HCT116 (cell line): ENCODE results near the gene SIRPD. TPM values are rescaled to one million over a fixed set of nuclear protein-coding genes. Genes with fewer than 3 reads are reported as not detected.

Source experiments
- ATAC-seq: fragments of 200-7000 bp; cut with Tn5 transposase; 2 replicates; pipeline ENCODE4 v1.9.1; 2020; ENCODE audit warnings: mild to moderate bottlenecking, moderate library complexity
- BruUV-seq: library from RNA; stranded (reverse); fragments of 400-500 nt; replicated peaks from 2 replicates; lab custom pipeline; 2021; lab: Mats Ljungman, UMichigan
- CTCF ChIA-PET: fragments of 300-600 bp; sonication (Branson Sonifier 250); formaldehyde crosslinking; loops from one replicate; lab custom pipeline; 2021; ENCODE audit warnings: antibody characterized with exemption; lab: Charles Lee
- POLR2A ChIA-PET: fragments of 300-600, 350-600 bp; sonication (Branson Sonifier 250); formaldehyde crosslinking; loops from one replicate; lab custom pipeline; 2021; ENCODE audit warnings: antibody characterized with exemption; lab: Charles Lee
- RAD21 ChIA-PET, 2 experiments: fragments of 300-600 bp; sonication (Branson Sonifier 250); formaldehyde crosslinking; loops; one replicate each; lab custom pipeline; 2023; ENCODE audit warnings: low total read pairs in 2 of 2; ENCODE audit not compliant: uncharacterized antibody in 2 of 2, unreplicated experiment in 2 of 2, low non-redundant PET in 1 of 2; lab: Charles Lee
- DNase-seq: peaks from one replicate; pipeline ENCODE4 v3.0.0-alpha.2; 2010; ENCODE audit warnings: low read depth, low spot score
- H2AFZ ChIP-seq: fragments of 200-600 bp; shearing (Covaris generic), sonication (generic); 2 replicates; pipeline ENCODE4 v1.6.1; 2017; ENCODE audit warnings: low read depth, mixed run types, mixed read lengths, antibody characterized with exemption, low read length; ENCODE audit not compliant: poor library complexity, severe bottlenecking
- H3K27ac ChIP-seq: 2 replicates; pipeline ENCODE4 v1.5.1; 2012; ENCODE audit warnings: low read depth, low read length
- H3K27me3 ChIP-seq: fragments of 200-600 bp; sonication (generic); 2 replicates; pipeline ENCODE4 v1.6.1; 2016; ENCODE audit warnings: mixed run types, low read length, mixed read lengths; ENCODE audit not compliant: insufficient read depth
- H3K36me3 ChIP-seq, 2 experiments: fragments of 200-500 bp in 1 of 2; fragments of 200-600 bp in 1 of 2; sonication (Bioruptor generic) in 1 of 2; sonication (generic) in 1 of 2; 2 replicates each; pipeline versions ENCODE4 v1.5.1 to v1.6.1; 2014 to 2016; ENCODE audit warnings: low read length in 2 of 2, inconsistent platforms in 1 of 2, mixed read lengths in 1 of 2, mixed run types in 1 of 2; ENCODE audit not compliant: insufficient read depth in 2 of 2, control insufficient read depth in 1 of 2
- H3K4me1 ChIP-seq, 2 experiments: fragments of 200-600 bp in 1 of 2; sonication (generic) in 1 of 2; 2 replicates each; pipeline versions ENCODE4 v1.5.1 to v1.6.1; 2012 to 2017; ENCODE audit warnings: low read length in 2 of 2, inconsistent platforms in 1 of 2, mild to moderate bottlenecking in 1 of 2, mixed read lengths in 1 of 2, mixed run types in 1 of 2, moderate library complexity in 1 of 2; ENCODE audit not compliant: insufficient read depth in 2 of 2, control insufficient read depth in 1 of 2
- H3K4me2 ChIP-seq: fragments of 200-600 bp; sonication (generic); 2 replicates; pipeline ENCODE4 v1.6.1; 2017; ENCODE audit warnings: mixed run types, low read length, mixed read lengths
- H3K4me3 ChIP-seq, 2 experiments: fragments of 200-600 bp in 1 of 2; sonication (generic) in 1 of 2; replicated peaks in 1 of 2; 2 replicates each; pipeline ENCODE4 v1.5.1; 2011 to 2016; ENCODE audit warnings: low read length in 2 of 2, control low read depth in 1 of 2, low read depth in 1 of 2, mild to moderate bottlenecking in 1 of 2, mixed read lengths in 1 of 2, mixed run types in 1 of 2
- H3K79me2 ChIP-seq: fragments of 200-600 bp; sonication (generic); 2 replicates; pipeline ENCODE4 v1.6.1; 2017; ENCODE audit warnings: mild to moderate bottlenecking, mixed run types, low read length, moderate library complexity, mixed read lengths; ENCODE audit not compliant: insufficient read depth
- H3K9ac ChIP-seq: fragments of 200-600 bp; sonication (generic); 2 replicates; pipeline ENCODE4 v1.6.1; 2016; ENCODE audit warnings: low read length, mixed read lengths
- H3K9me2 ChIP-seq: fragments of 200-600 bp; sonication (generic), shearing (Covaris generic); 2 replicates; pipeline ENCODE4 v1.6.1; 2017; ENCODE audit warnings: mixed run types, mild to moderate bottlenecking, moderate library complexity; ENCODE audit not compliant: insufficient read depth
- H3K9me3 ChIP-seq, 2 experiments: fragments of 200-500 bp in 1 of 2; fragments of 200-600 bp in 1 of 2; sonication (Bioruptor generic) in 1 of 2; sonication (generic) in 1 of 2; 2 replicates each; pipeline ENCODE4 v1.6.1; 2014 to 2017; ENCODE audit warnings: low read length in 2 of 2, mixed read lengths in 2 of 2, inconsistent platforms in 1 of 2, low read depth in 1 of 2, mild to moderate bottlenecking in 1 of 2, mixed run types in 1 of 2, moderate library complexity in 1 of 2; ENCODE audit not compliant: control insufficient read depth in 1 of 2, insufficient read depth in 1 of 2
- H4K20me1 ChIP-seq: fragments of 200-600 bp; sonication (generic), shearing (Covaris generic); 2 replicates; pipeline ENCODE4 v1.6.1; 2017; ENCODE audit warnings: mixed run types, mild to moderate bottlenecking, moderate library complexity; ENCODE audit not compliant: insufficient read depth
- ATF3 ChIP-seq: IDR thresholded peaks from 2 replicates; pipeline ENCODE4 v1.6.1; 2012
- CEBPB ChIP-seq: IDR thresholded peaks from 2 replicates; pipeline ENCODE4 v1.6.1; 2012; ENCODE audit warnings: low read depth
- CTCF ChIP-seq, 3 experiments: fragments of 200-600 bp in 1 of 3; sonication (generic) in 1 of 3; IDR thresholded peaks in 2 of 3; conservative IDR thresholded peaks in 1 of 3; 2 replicates each; pipeline ENCODE4 v1.5.1; 2012 to 2017; ENCODE audit warnings: low read depth in 2 of 3, low read length in 2 of 3, antibody characterized with exemption in 1 of 3, borderline replicate concordance in 1 of 3, control low read depth in 1 of 3, mild to moderate bottlenecking in 1 of 3, mixed read lengths in 1 of 3, mixed run types in 1 of 3, moderate library complexity in 1 of 3; ENCODE audit not compliant: insufficient read depth in 1 of 3
- EGR1 ChIP-seq: IDR thresholded peaks from 2 replicates; pipeline ENCODE4 v1.6.1; 2012; ENCODE audit warnings: low read depth
- EZH2 ChIP-seq: fragments of 200-600 bp; sonication (generic); IDR thresholded peaks from 2 replicates; pipeline ENCODE4 v1.6.1; 2017; ENCODE audit warnings: antibody characterized with exemption, mixed run types
- FOSL1 ChIP-seq: IDR thresholded peaks from 2 replicates; pipeline ENCODE4 v1.6.1; 2012; ENCODE audit warnings: low read depth
- JUND ChIP-seq: IDR thresholded peaks from 2 replicates; pipeline ENCODE4 v1.6.1; 2012
- intact Hi-C: fragments of 100-400 bp; cut with micrococcal nuclease; formaldehyde crosslinking; loops from 2 replicates; pipeline ENCODE4 v1.10.0; 2022
- total RNA-seq: library from RNA; stranded (reverse); gene quantifications from one replicate; pipeline ENCODE4 v1.2.1, GENCODE V29; 2021; ENCODE audit not compliant: unreplicated experiment
- TF ChIP-seq, protein P1 (sequence below): IDR thresholded peaks from 2 replicates; pipeline ENCODE4 v1.6.1; 2012; ENCODE audit warnings: low read depth
- TF ChIP-seq, protein P2 (sequence below): IDR thresholded peaks from 2 replicates; pipeline ENCODE4 v1.6.1; 2011; ENCODE audit warnings: mild to moderate bottlenecking, low read length, moderate library complexity; ENCODE audit not compliant: insufficient replicate concordance; ENCODE audit errors: extremely low read depth

SIRPD gene
- total RNA-seq, 1 experiment from 2014 or later = not detected

GRCh38 chr20:1494436-1494835 lies 63.1 kb downstream of the SIRPD start (continued):
- TF ChIP-seq, protein P1, sequence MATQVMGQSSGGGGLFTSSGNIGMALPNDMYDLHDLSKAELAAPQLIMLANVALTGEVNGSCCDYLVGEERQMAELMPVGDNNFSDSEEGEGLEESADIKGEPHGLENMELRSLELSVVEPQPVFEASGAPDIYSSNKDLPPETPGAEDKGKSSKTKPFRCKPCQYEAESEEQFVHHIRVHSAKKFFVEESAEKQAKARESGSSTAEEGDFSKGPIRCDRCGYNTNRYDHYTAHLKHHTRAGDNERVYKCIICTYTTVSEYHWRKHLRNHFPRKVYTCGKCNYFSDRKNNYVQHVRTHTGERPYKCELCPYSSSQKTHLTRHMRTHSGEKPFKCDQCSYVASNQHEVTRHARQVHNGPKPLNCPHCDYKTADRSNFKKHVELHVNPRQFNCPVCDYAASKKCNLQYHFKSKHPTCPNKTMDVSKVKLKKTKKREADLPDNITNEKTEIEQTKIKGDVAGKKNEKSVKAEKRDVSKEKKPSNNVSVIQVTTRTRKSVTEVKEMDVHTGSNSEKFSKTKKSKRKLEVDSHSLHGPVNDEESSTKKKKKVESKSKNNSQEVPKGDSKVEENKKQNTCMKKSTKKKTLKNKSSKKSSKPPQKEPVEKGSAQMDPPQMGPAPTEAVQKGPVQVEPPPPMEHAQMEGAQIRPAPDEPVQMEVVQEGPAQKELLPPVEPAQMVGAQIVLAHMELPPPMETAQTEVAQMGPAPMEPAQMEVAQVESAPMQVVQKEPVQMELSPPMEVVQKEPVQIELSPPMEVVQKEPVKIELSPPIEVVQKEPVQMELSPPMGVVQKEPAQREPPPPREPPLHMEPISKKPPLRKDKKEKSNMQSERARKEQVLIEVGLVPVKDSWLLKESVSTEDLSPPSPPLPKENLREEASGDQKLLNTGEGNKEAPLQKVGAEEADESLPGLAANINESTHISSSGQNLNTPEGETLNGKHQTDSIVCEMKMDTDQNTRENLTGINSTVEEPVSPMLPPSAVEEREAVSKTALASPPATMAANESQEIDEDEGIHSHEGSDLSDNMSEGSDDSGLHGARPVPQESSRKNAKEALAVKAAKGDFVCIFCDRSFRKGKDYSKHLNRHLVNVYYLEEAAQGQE = no peak
- no peak for TF ChIP-seq CEBPB
- no peak for TF ChIP-seq EZH2
- no peak for TF ChIP-seq FOSL1
- TF ChIP-seq, protein P2, sequence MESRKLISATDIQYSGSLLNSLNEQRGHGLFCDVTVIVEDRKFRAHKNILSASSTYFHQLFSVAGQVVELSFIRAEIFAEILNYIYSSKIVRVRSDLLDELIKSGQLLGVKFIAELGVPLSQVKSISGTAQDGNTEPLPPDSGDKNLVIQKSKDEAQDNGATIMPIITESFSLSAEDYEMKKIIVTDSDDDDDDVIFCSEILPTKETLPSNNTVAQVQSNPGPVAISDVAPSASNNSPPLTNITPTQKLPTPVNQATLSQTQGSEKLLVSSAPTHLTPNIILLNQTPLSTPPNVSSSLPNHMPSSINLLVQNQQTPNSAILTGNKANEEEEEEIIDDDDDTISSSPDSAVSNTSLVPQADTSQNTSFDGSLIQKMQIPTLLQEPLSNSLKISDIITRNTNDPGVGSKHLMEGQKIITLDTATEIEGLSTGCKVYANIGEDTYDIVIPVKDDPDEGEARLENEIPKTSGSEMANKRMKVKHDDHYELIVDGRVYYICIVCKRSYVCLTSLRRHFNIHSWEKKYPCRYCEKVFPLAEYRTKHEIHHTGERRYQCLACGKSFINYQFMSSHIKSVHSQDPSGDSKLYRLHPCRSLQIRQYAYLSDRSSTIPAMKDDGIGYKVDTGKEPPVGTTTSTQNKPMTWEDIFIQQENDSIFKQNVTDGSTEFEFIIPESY = no peak

DNA sequence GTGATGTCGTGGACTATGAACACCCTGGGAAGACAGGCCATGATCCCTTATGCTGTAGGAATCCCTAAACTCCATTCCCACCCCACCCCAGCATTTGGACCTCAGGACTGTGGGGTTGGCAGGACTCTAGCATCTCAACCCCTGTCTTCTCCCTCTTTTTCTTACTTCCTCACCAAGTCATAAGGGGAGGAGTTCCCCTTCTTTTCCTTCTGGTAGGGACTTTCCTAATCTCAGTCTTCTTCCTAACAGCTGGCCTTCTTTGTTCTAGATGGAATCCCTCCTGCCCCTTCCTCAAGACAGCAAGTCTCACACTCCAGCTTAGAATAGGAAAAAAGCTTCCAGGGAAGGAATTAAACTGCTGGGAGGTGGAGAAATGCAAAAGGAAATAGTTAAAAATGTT lies 64.0 kb downstream of the SIRPD start:
- ChIA-PET POLR2A (no interaction called here), CTCF (interaction anchor here (2.1 kb wide), 1 partner anchor 10 kb away, joined by 11 read pairs; no protein-coding TSS in a partner anchor)
- no TSS peak for BruUV-seq
- TF ChIP-seq JUND (no peak), CTCF (IDR thresholded peaks at IDR 0.05 in 2 of 3, conservative IDR thresholded peaks at IDR 0.05 in 1 of 3; ENCODE audit: borderline replicate concordance in 1 of 3, insufficient read depth in 1 of 3, low read depth in 2 of 3, low read length in 2 of 3) (no peak), EGR1 (no peak), ATF3 (no peak), EZH2 (no peak)
- TF ChIP-seq, protein P1 = no peak
- TF ChIP-seq, protein P2 = no peak

More for the DNA sequence above, 64.0 kb downstream of the SIRPD start:
- H3K9ac ChIP-seq = no peak overlapping the region
- no peaks in the 10 kb centered on the region for H3K36me3 ChIP-seq
- H3K9me2 ChIP-seq = no peaks in the 10 kb centered on the region
- no peak overlapping the region for H2AFZ ChIP-seq
- no peaks in the 10 kb centered on the region; a peak in 1 of 4 replicates for H3K9me3 ChIP-seq
- H3K4me3 ChIP-seq = no peak overlapping the region
- intact Hi-C loops = no loop called here
- no peak for DNase-seq
- no peak overlapping the region for H3K4me2 ChIP-seq
- no peak for ATAC-seq
- no peak overlapping the region for H3K27ac ChIP-seq
- no peaks in the 10 kb centered on the region for H3K79me2 ChIP-seq
- H3K27me3 ChIP-seq = no peaks in the 10 kb centered on the region
- H3K4me1 ChIP-seq = peaks cover 0 to 28% of the 10 kb centered on the region in 2 experiments; a peak in 3 of 4 replicates
- no peaks in the 10 kb centered on the region for H4K20me1 ChIP-seq
- RAD21 ChIA-PET = no interaction called here
